Neural cell (in vitro differentiated cells): Measurements from ENCODE around the gene PSG2. TPM values are rescaled to one million over a fixed set of nuclear protein-coding genes. Genes with fewer than 3 reads are reported as not detected.
"Not testable (repeated sequence)": the region's sequence is repeated elsewhere in the genome, so short reads cannot be mapped to it uniquely, and the experiment has no call there.

Source experiments
- H2AFZ ChIP-seq: fragments of 200-600, 300-800 bp; sonication (generic), shearing (Covaris generic); 2 replicates; pipeline ENCODE4 v1.6.0; 2014; ENCODE audit warnings: low read depth, mild to moderate bottlenecking, antibody characterized with exemption, low read length, moderate library complexity
- H3F3A ChIP-seq: fragments of 200-600 bp; shearing (Covaris generic); 2 replicates; pipeline ENCODE4 v1.6.1; 2016; ENCODE audit warnings: mild to moderate bottlenecking, moderate library complexity, mixed read lengths, antibody characterized with exemption, low read length; ENCODE audit not compliant: insufficient read depth, poor library complexity, severe bottlenecking
- H3K27ac ChIP-seq: fragments of 200-600, 300-800 bp; sonication (generic), shearing (Covaris generic); 2 replicates; pipeline ENCODE4 v1.5.1; 2014; ENCODE audit warnings: mild to moderate bottlenecking, low read length, moderate library complexity
- H3K27me3 ChIP-seq: fragments of 300-800, 200-600 bp; sonication (generic), shearing (Covaris generic); 2 replicates; pipeline ENCODE4 v1.6.0; 2014; ENCODE audit warnings: mild to moderate bottlenecking, low read depth, low read length, moderate library complexity; ENCODE audit not compliant: insufficient read depth
- H3K36me3 ChIP-seq: fragments of 300-800, 200-600 bp; sonication (generic), shearing (Covaris generic); 2 replicates; pipeline ENCODE4 v1.5.1; 2014; ENCODE audit warnings: mild to moderate bottlenecking, antibody characterized with exemption, low read length, moderate library complexity; ENCODE audit not compliant: insufficient read depth
- H3K4me2 ChIP-seq: fragments of 300-800, 200-600 bp; sonication (generic), shearing (Covaris generic); 2 replicates; pipeline ENCODE4 v1.6.0; 2014; ENCODE audit warnings: mild to moderate bottlenecking, low read length
- H3K4me3 ChIP-seq: fragments of 300-800, 200-600 bp; sonication (generic), shearing (Covaris generic); 2 replicates; pipeline ENCODE4 v1.5.1; 2014; ENCODE audit warnings: mild to moderate bottlenecking, low read length, moderate library complexity
- H3K79me2 ChIP-seq: fragments of 200-600 bp; shearing (Covaris generic); replicated peaks from 2 replicates; pipeline ENCODE4 v1.6.0; 2014; ENCODE audit warnings: mild to moderate bottlenecking, low read length, moderate library complexity; ENCODE audit not compliant: insufficient read depth
- H3K9ac ChIP-seq: fragments of 300-800, 200-600 bp; sonication (generic), shearing (Covaris generic); 2 replicates; pipeline ENCODE4 v1.6.1; 2016; ENCODE audit warnings: mild to moderate bottlenecking, low read length, mixed read lengths
- H3K9me2 ChIP-seq: fragments of 200-600 bp; shearing (Covaris generic); 2 replicates; pipeline ENCODE4 v1.6.1; 2016; ENCODE audit warnings: mild to moderate bottlenecking, low read length, mixed read lengths; ENCODE audit not compliant: insufficient read depth
- H3K9me3 ChIP-seq: fragments of 200-600, 300-800 bp; sonication (generic), shearing (Covaris generic); 2 replicates; pipeline ENCODE4 v1.6.1; 2016; ENCODE audit warnings: mild to moderate bottlenecking, mixed run types, low read length, moderate library complexity, mixed read lengths
- H4K20me1 ChIP-seq: fragments of 200-600 bp; shearing (Covaris generic); 2 replicates; pipeline ENCODE4 v1.6.1; 2016; ENCODE audit warnings: mild to moderate bottlenecking, mixed run types; ENCODE audit not compliant: insufficient read depth
- EZH2 ChIP-seq: fragments of 200-600, 300-800 bp; shearing (Covaris generic), sonication (generic); IDR thresholded peaks from 2 replicates; pipeline ENCODE4 v1.6.1; 2014; ENCODE audit warnings: antibody characterized with exemption, low read length, borderline replicate concordance, mild to moderate bottlenecking; ENCODE audit not compliant: insufficient read depth, poor library complexity, severe bottlenecking
- RAD21 ChIP-seq: fragments of 450-650 bp; conservative IDR thresholded peaks from 2 replicates; pipeline ENCODE4 v1.6.1; 2014; ENCODE audit warnings: antibody characterized with exemption, mild to moderate bottlenecking, moderate library complexity
- SMC3 ChIP-seq: fragments of 450-650 bp; conservative IDR thresholded peaks from 2 replicates; pipeline ENCODE4 v1.6.1; 2014; ENCODE audit warnings: antibody characterized with exemption, mild to moderate bottlenecking, moderate library complexity; ENCODE audit not compliant: poor library complexity
- polyA plus RNA-seq: library from polyadenylated mRNA; depleted of rRNA; stranded (reverse); fragments of >200 nt; gene quantifications from 2 replicates; pipeline ENCODE4 v1.2.3, GENCODE V29; 2014
- TF ChIP-seq, protein P1 (sequence below): IDR thresholded peaks from 2 replicates; pipeline ENCODE4 v1.6.1; 2012; ENCODE audit warnings: borderline replicate concordance

PSG2 gene
- polyA plus RNA-seq, 1 donor from 2014 or later: not detected

DNA sequence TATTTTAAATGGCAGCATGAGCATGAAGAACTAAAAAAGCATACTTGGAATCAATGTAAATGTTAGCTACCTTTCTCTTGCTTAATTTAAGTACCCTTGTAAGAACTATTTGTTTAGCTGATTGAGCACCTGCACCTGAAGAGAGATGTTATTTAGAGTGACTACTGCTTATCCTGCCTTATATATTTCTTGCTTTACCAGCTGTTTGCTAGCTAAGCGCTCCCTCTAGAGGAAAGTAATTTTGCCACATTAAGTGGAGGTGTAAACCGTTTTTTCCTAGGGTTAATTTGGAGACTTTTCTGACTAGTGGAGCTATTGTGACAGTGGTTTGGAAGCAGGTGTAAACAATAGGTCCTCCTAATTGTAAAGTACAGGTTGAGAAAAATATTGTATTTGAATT is 19.4 kb upstream of the PSG2 start:
- H3K27ac ChIP-seq: no peak overlapping the region
- no peaks in the 10 kb centered on the region for H3K9me3 ChIP-seq
- no peak overlapping the region for H3K4me2 ChIP-seq
- H3K9me2 ChIP-seq: no peaks in the 10 kb centered on the region
- no peaks in the 10 kb centered on the region for H4K20me1 ChIP-seq
- no peaks in the 10 kb centered on the region for H3K27me3 ChIP-seq
- TF ChIP-seq, protein P1, sequence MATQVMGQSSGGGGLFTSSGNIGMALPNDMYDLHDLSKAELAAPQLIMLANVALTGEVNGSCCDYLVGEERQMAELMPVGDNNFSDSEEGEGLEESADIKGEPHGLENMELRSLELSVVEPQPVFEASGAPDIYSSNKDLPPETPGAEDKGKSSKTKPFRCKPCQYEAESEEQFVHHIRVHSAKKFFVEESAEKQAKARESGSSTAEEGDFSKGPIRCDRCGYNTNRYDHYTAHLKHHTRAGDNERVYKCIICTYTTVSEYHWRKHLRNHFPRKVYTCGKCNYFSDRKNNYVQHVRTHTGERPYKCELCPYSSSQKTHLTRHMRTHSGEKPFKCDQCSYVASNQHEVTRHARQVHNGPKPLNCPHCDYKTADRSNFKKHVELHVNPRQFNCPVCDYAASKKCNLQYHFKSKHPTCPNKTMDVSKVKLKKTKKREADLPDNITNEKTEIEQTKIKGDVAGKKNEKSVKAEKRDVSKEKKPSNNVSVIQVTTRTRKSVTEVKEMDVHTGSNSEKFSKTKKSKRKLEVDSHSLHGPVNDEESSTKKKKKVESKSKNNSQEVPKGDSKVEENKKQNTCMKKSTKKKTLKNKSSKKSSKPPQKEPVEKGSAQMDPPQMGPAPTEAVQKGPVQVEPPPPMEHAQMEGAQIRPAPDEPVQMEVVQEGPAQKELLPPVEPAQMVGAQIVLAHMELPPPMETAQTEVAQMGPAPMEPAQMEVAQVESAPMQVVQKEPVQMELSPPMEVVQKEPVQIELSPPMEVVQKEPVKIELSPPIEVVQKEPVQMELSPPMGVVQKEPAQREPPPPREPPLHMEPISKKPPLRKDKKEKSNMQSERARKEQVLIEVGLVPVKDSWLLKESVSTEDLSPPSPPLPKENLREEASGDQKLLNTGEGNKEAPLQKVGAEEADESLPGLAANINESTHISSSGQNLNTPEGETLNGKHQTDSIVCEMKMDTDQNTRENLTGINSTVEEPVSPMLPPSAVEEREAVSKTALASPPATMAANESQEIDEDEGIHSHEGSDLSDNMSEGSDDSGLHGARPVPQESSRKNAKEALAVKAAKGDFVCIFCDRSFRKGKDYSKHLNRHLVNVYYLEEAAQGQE: no peak
- TF ChIP-seq EZH2 (no peak), RAD21 (no peak), SMC3 (no peak)
- H3K36me3 ChIP-seq: no peaks in the 10 kb centered on the region
- H3F3A ChIP-seq: no peaks in the 10 kb centered on the region
- no peak overlapping the region for H3K4me3 ChIP-seq
- no peak overlapping the region for H3K9ac ChIP-seq
- no peaks in the 10 kb centered on the region for H3K79me2 ChIP-seq
- no peak overlapping the region for H2AFZ ChIP-seq

DNA sequence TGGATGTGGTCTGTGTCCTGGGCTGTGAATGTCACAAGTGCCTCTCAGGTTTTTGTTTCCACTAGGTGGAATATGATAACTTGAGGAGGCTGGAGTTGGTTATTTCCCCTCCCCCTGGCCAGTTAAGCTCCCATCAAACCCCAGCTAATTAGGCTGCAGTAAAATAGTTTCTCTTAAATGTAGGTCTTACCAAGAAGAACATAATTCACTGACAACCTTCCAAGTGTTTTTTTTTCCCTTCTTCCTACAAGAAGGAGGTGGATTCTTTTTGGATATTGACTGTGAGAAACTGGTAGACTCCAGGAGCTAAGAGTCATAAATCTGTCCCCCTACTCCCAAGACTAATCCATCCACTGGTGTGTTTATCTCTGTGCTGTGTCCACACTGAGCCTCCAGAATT is 15.9 kb upstream of the PSG2 start:
- H3K9me2 ChIP-seq, H3K27ac ChIP-seq, H4K20me1 ChIP-seq, H3K9ac ChIP-seq, H3F3A ChIP-seq, H3K9me3 ChIP-seq, H3K27me3 ChIP-seq, H2AFZ ChIP-seq, H3K36me3 ChIP-seq, H3K79me2 ChIP-seq, H3K4me2 ChIP-seq, H3K4me3 ChIP-seq: not testable (repeated sequence)

DNA sequence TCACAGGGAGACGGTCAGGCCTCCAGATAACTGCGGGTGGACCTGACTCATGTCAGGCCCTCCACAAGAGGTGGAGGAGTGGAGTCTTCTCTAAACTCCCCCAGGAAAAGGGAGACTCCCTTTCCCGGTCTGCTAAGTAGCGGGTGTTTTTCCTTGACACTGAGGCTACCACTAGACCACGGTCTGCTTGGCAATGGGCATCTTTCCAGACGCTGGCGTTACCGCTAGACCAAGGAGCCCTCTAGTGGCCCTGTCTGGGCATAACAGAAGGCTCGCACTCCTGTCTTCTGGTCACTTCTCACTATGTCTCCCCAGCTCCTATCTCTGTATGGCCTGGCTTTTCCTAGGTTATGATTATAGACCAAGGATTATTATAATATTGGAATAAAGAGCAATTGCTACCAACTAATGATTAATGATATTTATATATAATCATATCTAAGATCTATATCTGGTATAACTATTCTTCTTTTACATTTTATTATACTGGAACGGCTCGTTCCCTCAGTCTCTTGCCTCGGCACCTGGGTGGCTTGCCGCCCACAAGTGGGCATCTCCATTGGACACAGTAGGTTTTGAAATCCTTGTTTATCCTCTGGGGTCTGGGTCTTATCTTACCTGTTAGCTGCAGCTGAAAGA is 5.3 kb upstream of the PSG2 start:
- not testable (repeated sequence) for H3K9me2 ChIP-seq, H3K27me3 ChIP-seq, H3K9ac ChIP-seq, H3K79me2 ChIP-seq, H3K36me3 ChIP-seq, H2AFZ ChIP-seq, H3K4me3 ChIP-seq, H3F3A ChIP-seq, H3K27ac ChIP-seq, H3K4me2 ChIP-seq, H4K20me1 ChIP-seq, H3K9me3 ChIP-seq

DNA sequence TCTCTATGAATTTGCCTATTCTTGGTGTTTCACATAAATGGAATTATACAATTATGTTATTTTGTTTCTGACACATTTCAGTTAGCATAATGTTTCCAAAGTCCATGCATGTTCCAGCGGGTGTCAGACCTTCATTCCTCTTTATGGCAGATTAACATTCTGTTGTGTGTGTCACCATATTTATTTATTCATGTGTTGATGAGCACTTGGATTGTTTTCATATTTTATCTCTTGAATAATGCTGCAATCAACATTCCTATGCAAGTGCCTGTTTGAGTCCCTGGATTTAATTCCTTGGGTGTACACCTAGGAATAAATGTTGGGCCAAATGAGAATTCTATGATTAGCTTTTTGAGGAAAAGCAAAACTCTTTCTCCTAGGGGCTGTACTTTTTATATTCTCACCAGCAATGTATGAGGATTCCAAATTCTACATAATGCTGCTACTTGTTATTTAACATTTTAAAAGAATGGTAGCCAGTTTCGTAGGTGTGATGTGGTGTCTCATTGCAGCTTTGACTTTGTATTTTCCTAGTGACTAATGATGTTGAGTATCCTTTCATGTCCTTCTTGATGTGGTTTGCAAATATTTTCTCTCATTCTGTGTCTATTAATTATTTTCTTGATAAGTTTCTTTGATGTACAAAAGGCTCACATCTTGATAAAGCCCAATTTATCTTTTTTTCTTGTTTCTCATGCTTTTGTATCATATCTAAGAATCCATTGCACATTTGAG is 3.5 kb upstream of the PSG2 start:
- not testable (repeated sequence) for H3K79me2 ChIP-seq, H3K9ac ChIP-seq, H3K9me3 ChIP-seq, H3K4me3 ChIP-seq, H3K27me3 ChIP-seq, H3F3A ChIP-seq, H2AFZ ChIP-seq, H3K36me3 ChIP-seq, H3K9me2 ChIP-seq, H4K20me1 ChIP-seq, H3K27ac ChIP-seq, H3K4me2 ChIP-seq

DNA sequence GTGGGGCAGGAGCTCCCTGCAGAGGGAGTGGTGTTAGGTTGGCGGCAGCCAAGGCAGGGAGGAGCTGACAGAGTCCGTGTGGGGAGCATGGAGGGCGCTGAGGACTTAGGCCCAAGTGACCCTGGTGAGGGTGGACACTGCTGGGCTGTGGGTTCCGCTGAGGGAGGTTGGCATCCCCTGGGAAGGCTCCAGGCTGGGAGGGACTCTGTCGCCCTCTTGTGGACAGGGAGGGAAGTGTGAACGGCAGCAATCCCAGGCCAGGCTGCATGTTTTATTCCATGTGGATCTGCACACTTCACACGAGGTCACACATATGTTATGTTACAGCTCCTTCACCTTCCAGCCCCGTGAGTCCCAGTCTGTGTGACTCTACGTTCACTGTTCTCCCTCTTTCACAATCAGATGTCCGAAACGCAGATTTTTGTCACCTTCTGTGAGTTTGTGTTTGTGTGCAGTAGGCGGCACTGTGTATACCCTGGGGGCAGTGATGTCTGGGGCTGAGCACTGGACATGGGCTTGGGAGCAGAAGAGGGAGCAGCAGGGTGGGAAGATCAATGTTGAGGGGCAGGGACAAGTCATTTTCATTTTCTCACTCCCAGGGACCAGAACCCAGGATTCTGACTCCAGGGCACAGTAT is 1.8 kb upstream of the PSG2 start:
- not testable (repeated sequence) for H2AFZ ChIP-seq, H3K9me2 ChIP-seq, H3K27ac ChIP-seq, H3K79me2 ChIP-seq, H4K20me1 ChIP-seq, H3K4me2 ChIP-seq, H3K4me3 ChIP-seq, H3K27me3 ChIP-seq, H3K36me3 ChIP-seq, H3K9me3 ChIP-seq, H3F3A ChIP-seq, H3K9ac ChIP-seq

DNA sequence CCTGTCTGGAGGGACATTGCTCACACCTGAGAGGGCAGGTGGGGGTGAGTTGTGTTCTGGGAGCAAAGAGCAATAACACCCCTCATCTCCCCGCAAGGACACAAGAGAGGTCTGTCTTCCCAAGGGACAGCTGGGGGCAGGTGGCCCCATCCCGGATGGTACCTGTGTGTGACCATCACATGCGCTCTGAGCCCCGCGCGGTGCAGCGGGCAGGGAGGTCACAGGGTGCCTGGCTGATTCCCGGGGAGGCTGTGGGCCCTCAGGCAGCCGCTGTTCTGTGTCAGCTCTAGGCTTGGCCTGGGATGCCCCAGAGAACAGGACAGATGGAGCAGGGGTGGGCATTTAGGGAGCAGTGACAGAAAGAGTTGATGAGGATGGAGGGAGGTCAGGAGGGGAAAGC is 1.2 kb upstream of the PSG2 start:
- H3K27ac ChIP-seq, H2AFZ ChIP-seq, H3K9ac ChIP-seq, H3K79me2 ChIP-seq, H3K4me3 ChIP-seq, H3F3A ChIP-seq, H3K27me3 ChIP-seq, H4K20me1 ChIP-seq, H3K9me2 ChIP-seq, H3K36me3 ChIP-seq, H3K9me3 ChIP-seq, H3K4me2 ChIP-seq: not testable (repeated sequence)
